PFSK-1 (cell line): ENCODE data around the gene OSM.

Experiments used
- FOXP2 ChIP-seq: optimal IDR thresholded peaks from 2 replicates; pipeline ENCODE3; 2011; ENCODE audit warnings: borderline replicate concordance, control low read depth, inconsistent platforms; ENCODE audit not compliant: insufficient read depth; ENCODE audit errors: extremely low read length, extremely low read depth
- POLR2AphosphoS5 ChIP-seq: IDR thresholded peaks from 2 replicates; pipeline ENCODE4 v1.6.1; 2012; ENCODE audit warnings: low read depth, mild to moderate bottlenecking, control low read depth, low read length, moderate library complexity
- SIN3A ChIP-seq: IDR thresholded peaks from 2 replicates; pipeline ENCODE4 v1.6.1; 2012; ENCODE audit warnings: mild to moderate bottlenecking, low read length, moderate library complexity, borderline replicate concordance; ENCODE audit not compliant: insufficient read depth
- TAF1 ChIP-seq: IDR thresholded peaks from 2 replicates; pipeline ENCODE4 v1.6.1; 2012; ENCODE audit warnings: low read length, control low read depth, borderline replicate concordance; ENCODE audit not compliant: insufficient read depth
- TF ChIP-seq, protein P1 (sequence below), 2 experiments: IDR thresholded peaks; 2 replicates each; pipeline versions ENCODE4 v1.6.1 to v1.8.0; 2011 to 2012; ENCODE audit warnings: low read depth in 2 of 2, low read length in 2 of 2, control low read depth in 1 of 2, inconsistent platforms in 1 of 2, mild to moderate bottlenecking in 1 of 2, moderate library complexity in 1 of 2; ENCODE audit not compliant: insufficient read depth in 1 of 2

OSM gene

DNA sequence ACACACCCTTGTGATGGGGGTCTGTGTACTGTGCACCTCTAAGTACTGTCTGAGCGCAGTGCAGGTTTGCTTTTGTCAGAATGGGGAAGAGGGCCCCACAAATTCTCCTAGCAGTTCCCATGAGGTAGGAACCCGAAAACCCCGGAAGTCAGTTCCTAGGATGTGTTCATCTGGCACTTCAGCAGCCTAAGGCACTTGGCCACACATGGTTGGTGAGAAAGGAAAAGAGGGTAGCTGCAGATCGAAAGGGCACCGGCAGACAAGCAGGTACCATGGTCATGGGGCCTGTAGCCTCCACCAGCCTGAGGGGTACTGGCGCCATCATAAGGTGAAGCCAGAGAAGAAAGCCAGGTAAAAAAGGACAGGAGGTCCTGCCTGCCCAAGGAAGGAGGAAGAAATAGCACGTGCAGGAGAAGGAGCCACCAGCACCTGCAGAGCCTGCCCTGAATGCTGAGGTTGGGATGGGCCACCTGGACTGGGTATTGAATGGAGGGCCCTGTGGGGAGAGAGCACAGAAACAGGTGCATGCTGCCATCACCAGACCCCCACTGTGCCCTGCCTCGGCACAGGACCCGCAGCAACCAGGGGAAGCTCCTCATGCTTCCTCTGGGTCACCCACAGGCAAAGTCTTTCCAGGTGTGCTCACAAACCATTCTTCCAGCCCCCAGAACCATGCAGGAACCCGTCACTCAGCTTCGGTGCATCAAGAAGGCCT, 30.8 kb upstream of the OSM start:
- TF ChIP-seq TAF1 = no peak
- TF ChIP-seq, protein P1, sequence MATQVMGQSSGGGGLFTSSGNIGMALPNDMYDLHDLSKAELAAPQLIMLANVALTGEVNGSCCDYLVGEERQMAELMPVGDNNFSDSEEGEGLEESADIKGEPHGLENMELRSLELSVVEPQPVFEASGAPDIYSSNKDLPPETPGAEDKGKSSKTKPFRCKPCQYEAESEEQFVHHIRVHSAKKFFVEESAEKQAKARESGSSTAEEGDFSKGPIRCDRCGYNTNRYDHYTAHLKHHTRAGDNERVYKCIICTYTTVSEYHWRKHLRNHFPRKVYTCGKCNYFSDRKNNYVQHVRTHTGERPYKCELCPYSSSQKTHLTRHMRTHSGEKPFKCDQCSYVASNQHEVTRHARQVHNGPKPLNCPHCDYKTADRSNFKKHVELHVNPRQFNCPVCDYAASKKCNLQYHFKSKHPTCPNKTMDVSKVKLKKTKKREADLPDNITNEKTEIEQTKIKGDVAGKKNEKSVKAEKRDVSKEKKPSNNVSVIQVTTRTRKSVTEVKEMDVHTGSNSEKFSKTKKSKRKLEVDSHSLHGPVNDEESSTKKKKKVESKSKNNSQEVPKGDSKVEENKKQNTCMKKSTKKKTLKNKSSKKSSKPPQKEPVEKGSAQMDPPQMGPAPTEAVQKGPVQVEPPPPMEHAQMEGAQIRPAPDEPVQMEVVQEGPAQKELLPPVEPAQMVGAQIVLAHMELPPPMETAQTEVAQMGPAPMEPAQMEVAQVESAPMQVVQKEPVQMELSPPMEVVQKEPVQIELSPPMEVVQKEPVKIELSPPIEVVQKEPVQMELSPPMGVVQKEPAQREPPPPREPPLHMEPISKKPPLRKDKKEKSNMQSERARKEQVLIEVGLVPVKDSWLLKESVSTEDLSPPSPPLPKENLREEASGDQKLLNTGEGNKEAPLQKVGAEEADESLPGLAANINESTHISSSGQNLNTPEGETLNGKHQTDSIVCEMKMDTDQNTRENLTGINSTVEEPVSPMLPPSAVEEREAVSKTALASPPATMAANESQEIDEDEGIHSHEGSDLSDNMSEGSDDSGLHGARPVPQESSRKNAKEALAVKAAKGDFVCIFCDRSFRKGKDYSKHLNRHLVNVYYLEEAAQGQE (IDR thresholded peaks at IDR 0.05; ENCODE audit: insufficient read depth in 1 of 2, low read depth in 2 of 2, low read length in 2 of 2) = no peak
- no peak for TF ChIP-seq POLR2AphosphoS5
- TF ChIP-seq SIN3A = no peak
- TF ChIP-seq FOXP2 = no peak

DNA sequence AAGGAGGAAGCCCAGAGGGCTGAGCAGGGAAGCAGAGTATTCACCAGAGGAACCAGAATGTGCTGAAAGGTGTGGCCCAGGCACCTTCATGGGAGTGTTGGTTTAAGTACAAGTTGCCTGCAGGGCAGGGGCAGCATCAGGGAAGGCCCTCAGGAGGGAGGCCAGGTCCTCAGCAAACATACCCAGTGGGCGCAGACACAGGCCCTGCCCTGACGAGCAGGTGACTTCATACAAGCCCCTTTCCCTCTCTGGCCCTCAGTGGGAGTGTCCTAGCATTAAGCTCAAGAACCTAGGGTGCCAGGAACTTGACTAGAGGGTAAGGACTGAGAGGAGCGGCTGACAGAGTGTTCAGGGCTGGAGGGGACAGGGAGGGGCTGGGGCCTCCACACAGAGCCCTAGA, 30.2 kb upstream of the OSM start:
- TF ChIP-seq POLR2AphosphoS5 = no peak
- TF ChIP-seq, protein P1 (IDR thresholded peaks at IDR 0.05; ENCODE audit: insufficient read depth in 1 of 2, low read depth in 2 of 2, low read length in 2 of 2) = no peak
- TF ChIP-seq FOXP2 = no peak
- TF ChIP-seq SIN3A = no peak
- TF ChIP-seq TAF1 = no peak

DNA sequence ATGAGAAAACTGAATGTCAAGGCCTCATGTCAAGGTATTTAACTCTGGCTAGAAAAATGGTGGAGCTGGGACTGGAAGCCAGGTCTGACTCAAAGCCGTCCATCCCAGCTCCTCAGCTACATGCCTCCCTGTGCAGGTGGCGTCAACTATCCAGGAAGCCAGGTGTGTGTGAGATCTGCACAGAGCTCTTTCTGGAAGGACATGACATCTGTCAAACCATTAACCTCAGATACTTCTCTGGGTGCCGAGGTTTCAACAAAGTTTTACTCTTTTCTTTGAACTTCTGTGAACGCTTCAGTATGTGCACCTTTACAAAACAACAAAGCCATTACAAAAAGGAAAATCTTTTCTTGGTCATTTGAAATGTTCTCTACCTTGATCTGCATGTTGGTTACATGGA, 29.7 kb upstream of the OSM start:
- TF ChIP-seq TAF1 (no peak), POLR2AphosphoS5 (no peak), FOXP2 (no peak), SIN3A (no peak)
- TF ChIP-seq, protein P1 (IDR thresholded peaks at IDR 0.05; ENCODE audit: insufficient read depth in 1 of 2, low read depth in 2 of 2, low read length in 2 of 2) = no peak

GRCh38 chr22:30295576-30295975, 28.9 kb upstream of the OSM start:
- TF ChIP-seq, protein P1 (IDR thresholded peaks at IDR 0.05; ENCODE audit: insufficient read depth in 1 of 2, low read depth in 2 of 2, low read length in 2 of 2) = no peak
- TF ChIP-seq FOXP2 = no peak
- no peak for TF ChIP-seq SIN3A
- TF ChIP-seq TAF1 = no peak
- no peak for TF ChIP-seq POLR2AphosphoS5

GRCh38 chr22:30294830-30295229, 28.2 kb upstream of the OSM start:
- TF ChIP-seq FOXP2 = no peak
- TF ChIP-seq, protein P1 (IDR thresholded peaks at IDR 0.05; ENCODE audit: insufficient read depth in 1 of 2, low read depth in 2 of 2, low read length in 2 of 2) = no peak
- no peak for TF ChIP-seq SIN3A
- TF ChIP-seq POLR2AphosphoS5 = no peak
- no peak for TF ChIP-seq TAF1
